HFF-Myc (cell line): ENCODE results near the gene SESTD1.

Experiments used
- DNase-seq: peaks from one replicate; pipeline ENCODE4 v3.0.0-alpha.2; 2011; ENCODE audit warnings: low read depth; ENCODE audit errors: extremely low read depth
- H3K4me3 ChIP-seq: replicated peaks from 2 replicates; pipeline ENCODE4 v1.5.1; 2011; ENCODE audit warnings: low read depth, mild to moderate bottlenecking, control low read depth, low read length
- CTCF ChIP-seq: IDR thresholded peaks from 2 replicates; pipeline ENCODE4 v1.5.1; 2012; ENCODE audit warnings: mild to moderate bottlenecking, low read depth, low read length, control low read depth; ENCODE audit errors: missing control alignments

SESTD1 gene

DNA sequence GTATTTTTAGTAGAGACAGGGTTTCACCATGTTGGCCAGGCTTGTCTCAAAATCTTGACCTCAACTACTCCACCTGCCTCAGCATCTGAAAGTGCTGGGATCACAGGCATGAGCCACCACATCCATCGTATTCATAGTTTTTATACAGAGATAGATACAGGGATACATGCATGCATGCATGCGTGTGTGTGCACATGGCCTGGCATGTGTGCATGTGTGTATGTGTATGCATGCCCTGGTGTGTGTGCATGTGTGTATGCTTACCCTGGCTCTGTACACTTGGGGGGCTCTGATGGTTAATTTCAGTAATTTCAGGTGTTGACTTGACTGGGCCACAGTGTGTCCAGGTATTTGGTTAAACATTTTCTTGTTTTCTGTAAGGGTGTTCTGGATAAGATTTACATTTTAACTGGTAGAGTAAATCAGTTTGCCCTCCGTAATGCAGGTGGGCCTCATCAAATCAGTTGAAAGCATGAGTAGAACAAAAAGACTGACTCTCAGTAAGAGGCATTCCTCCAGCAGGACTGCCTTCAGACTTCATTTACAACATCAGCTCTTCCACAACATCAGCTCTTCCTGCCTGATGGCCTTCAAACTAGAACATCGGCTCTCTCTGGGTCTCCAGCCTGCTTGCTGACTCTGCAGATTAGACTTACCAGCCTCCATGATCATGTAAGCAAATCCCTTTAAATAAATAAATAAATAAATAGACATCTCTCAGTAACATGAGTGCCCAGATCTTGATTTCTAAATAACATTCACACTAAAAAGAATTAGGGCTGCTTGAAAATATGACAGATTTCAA lies 30.8 kb downstream of the SESTD1 start:
- DNase-seq = no peak
- no peak overlapping the region for H3K4me3 ChIP-seq
- no peak for TF ChIP-seq CTCF

DNA sequence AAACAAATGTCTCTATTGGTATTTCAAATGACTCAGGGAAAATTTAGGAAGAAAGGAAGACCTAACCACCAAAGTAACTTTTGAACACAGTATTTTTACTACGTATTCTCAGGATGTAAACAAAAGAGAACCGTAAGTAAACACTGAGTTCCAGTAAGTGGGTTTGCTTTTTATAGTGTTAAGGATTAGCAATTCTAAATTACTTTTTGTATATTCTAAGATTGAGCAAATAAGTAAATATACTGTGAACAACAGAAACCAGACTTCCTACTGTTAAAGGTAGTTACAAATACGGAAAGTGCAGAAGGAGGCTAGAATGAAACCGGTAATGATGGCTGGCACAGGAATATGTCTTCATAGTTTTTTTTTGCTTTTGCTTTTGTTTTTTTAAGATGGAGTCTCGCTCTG lies 31.5 kb downstream of the SESTD1 start:
- DNase-seq = no peak
- H3K4me3 ChIP-seq = no peak overlapping the region

GRCh38 chr2:179226961-179227259 lies 37.7 kb downstream of the SESTD1 start:
- DNase-seq = no peak
- TF ChIP-seq CTCF = no peak
- H3K4me3 ChIP-seq = no peak overlapping the region

More for the DNA sequence above, 31.5 kb downstream of the SESTD1 start:
- no peak for TF ChIP-seq CTCF

- no peak for TF ChIP-seq CTCF
- DNase-seq = no peak
Measured at GRCh38 chr2:179226203-179226960, 38.2 kb downstream of the SESTD1 start.

GRCh38 chr2:179224361-179224760 lies 40.3 kb downstream of the SESTD1 start:
- no peak for TF ChIP-seq CTCF
- no peak overlapping the region for H3K4me3 ChIP-seq
- DNase-seq = no peak

More at GRCh38 chr2:179226203-179226960, 38.2 kb downstream of the SESTD1 start:
- H3K4me3 ChIP-seq = no peak overlapping the region

DNA sequence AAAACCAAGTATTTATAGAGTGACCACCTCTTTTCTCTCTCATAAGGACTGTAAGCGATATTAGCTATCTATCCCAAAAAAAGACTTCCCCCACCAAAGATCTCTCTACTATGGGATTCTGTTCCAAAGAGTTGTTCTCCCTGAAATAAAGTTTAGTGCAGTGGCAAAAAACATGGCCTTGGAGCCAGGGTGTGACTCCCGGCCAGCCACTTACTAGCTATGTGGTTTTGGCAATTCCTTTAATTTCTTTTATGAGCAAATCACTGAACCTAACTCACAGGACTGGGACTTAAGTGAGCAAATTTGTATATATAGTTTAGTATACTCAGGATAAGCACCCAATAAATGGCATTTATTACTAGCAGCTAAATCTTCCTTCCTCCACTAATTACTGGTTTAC lies 42.6 kb downstream of the SESTD1 start:
- no peak for DNase-seq
- TF ChIP-seq CTCF = no peak
- H3K4me3 ChIP-seq = no peak overlapping the region
